Neural cell (in vitro differentiated cells): ENCODE results near the gene TRIM29. TPM values are rescaled to one million over a fixed set of nuclear protein-coding genes. Genes with fewer than 3 reads are reported as not detected.
A peak's percentile ranks its signal among the peaks of the same experiment; 100 is the strongest.

ENCODE experiments used
- H2AFZ ChIP-seq: fragments of 200-600, 300-800 bp; sonication (generic), shearing (Covaris generic); 2 replicates; pipeline ENCODE4 v1.6.0; 2014; ENCODE audit warnings: low read depth, mild to moderate bottlenecking, antibody characterized with exemption, low read length, moderate library complexity
- H3F3A ChIP-seq: fragments of 200-600 bp; shearing (Covaris generic); 2 replicates; pipeline ENCODE4 v1.6.1; 2016; ENCODE audit warnings: mild to moderate bottlenecking, moderate library complexity, mixed read lengths, antibody characterized with exemption, low read length; ENCODE audit not compliant: insufficient read depth, poor library complexity, severe bottlenecking
- H3K27ac ChIP-seq: fragments of 200-600, 300-800 bp; sonication (generic), shearing (Covaris generic); 2 replicates; pipeline ENCODE4 v1.5.1; 2014; ENCODE audit warnings: mild to moderate bottlenecking, low read length, moderate library complexity
- H3K27me3 ChIP-seq: fragments of 300-800, 200-600 bp; sonication (generic), shearing (Covaris generic); 2 replicates; pipeline ENCODE4 v1.6.0; 2014; ENCODE audit warnings: mild to moderate bottlenecking, low read depth, low read length, moderate library complexity; ENCODE audit not compliant: insufficient read depth
- H3K36me3 ChIP-seq: fragments of 300-800, 200-600 bp; sonication (generic), shearing (Covaris generic); 2 replicates; pipeline ENCODE4 v1.5.1; 2014; ENCODE audit warnings: mild to moderate bottlenecking, antibody characterized with exemption, low read length, moderate library complexity; ENCODE audit not compliant: insufficient read depth
- H3K4me2 ChIP-seq: fragments of 300-800, 200-600 bp; sonication (generic), shearing (Covaris generic); 2 replicates; pipeline ENCODE4 v1.6.0; 2014; ENCODE audit warnings: mild to moderate bottlenecking, low read length
- H3K4me3 ChIP-seq: fragments of 300-800, 200-600 bp; sonication (generic), shearing (Covaris generic); 2 replicates; pipeline ENCODE4 v1.5.1; 2014; ENCODE audit warnings: mild to moderate bottlenecking, low read length, moderate library complexity
- H3K79me2 ChIP-seq: fragments of 200-600 bp; shearing (Covaris generic); replicated peaks from 2 replicates; pipeline ENCODE4 v1.6.0; 2014; ENCODE audit warnings: mild to moderate bottlenecking, low read length, moderate library complexity; ENCODE audit not compliant: insufficient read depth
- H3K9ac ChIP-seq: fragments of 300-800, 200-600 bp; sonication (generic), shearing (Covaris generic); 2 replicates; pipeline ENCODE4 v1.6.1; 2016; ENCODE audit warnings: mild to moderate bottlenecking, low read length, mixed read lengths
- H3K9me2 ChIP-seq: fragments of 200-600 bp; shearing (Covaris generic); 2 replicates; pipeline ENCODE4 v1.6.1; 2016; ENCODE audit warnings: mild to moderate bottlenecking, low read length, mixed read lengths; ENCODE audit not compliant: insufficient read depth
- H3K9me3 ChIP-seq: fragments of 200-600, 300-800 bp; sonication (generic), shearing (Covaris generic); 2 replicates; pipeline ENCODE4 v1.6.1; 2016; ENCODE audit warnings: mild to moderate bottlenecking, mixed run types, low read length, moderate library complexity, mixed read lengths
- H4K20me1 ChIP-seq: fragments of 200-600 bp; shearing (Covaris generic); 2 replicates; pipeline ENCODE4 v1.6.1; 2016; ENCODE audit warnings: mild to moderate bottlenecking, mixed run types; ENCODE audit not compliant: insufficient read depth
- EP300 ChIP-seq: fragments of 450-650 bp; conservative IDR thresholded peaks from 2 replicates; pipeline ENCODE4 v1.6.1; 2014; ENCODE audit warnings: antibody characterized with exemption, mild to moderate bottlenecking, moderate library complexity; ENCODE audit not compliant: poor library complexity, severe bottlenecking
- EZH2 ChIP-seq: fragments of 200-600, 300-800 bp; shearing (Covaris generic), sonication (generic); IDR thresholded peaks from 2 replicates; pipeline ENCODE4 v1.6.1; 2014; ENCODE audit warnings: antibody characterized with exemption, low read length, borderline replicate concordance, mild to moderate bottlenecking; ENCODE audit not compliant: insufficient read depth, poor library complexity, severe bottlenecking
- MXI1 ChIP-seq: fragments of 450-650 bp; conservative IDR thresholded peaks from 2 replicates; pipeline ENCODE4 v1.6.1; 2014; ENCODE audit warnings: antibody characterized with exemption, mild to moderate bottlenecking; ENCODE audit not compliant: poor library complexity, severe bottlenecking
- POLR2AphosphoS5 ChIP-seq: IDR thresholded peaks from 2 replicates; pipeline ENCODE4 v1.6.1; 2012
- RAD21 ChIP-seq: fragments of 450-650 bp; conservative IDR thresholded peaks from 2 replicates; pipeline ENCODE4 v1.6.1; 2014; ENCODE audit warnings: antibody characterized with exemption, mild to moderate bottlenecking, moderate library complexity
- SMC3 ChIP-seq: fragments of 450-650 bp; conservative IDR thresholded peaks from 2 replicates; pipeline ENCODE4 v1.6.1; 2014; ENCODE audit warnings: antibody characterized with exemption, mild to moderate bottlenecking, moderate library complexity; ENCODE audit not compliant: poor library complexity
- TAF1 ChIP-seq: IDR thresholded peaks from 2 replicates; pipeline ENCODE4 v1.6.1; 2012; ENCODE audit warnings: low read depth
- polyA plus RNA-seq: library from polyadenylated mRNA; depleted of rRNA; stranded (reverse); fragments of >200 nt; gene quantifications from 2 replicates; pipeline ENCODE4 v1.2.3, GENCODE V29; 2014
- TF ChIP-seq, protein P1 (sequence below): IDR thresholded peaks from 2 replicates; pipeline ENCODE4 v1.6.1; 2012; ENCODE audit warnings: borderline replicate concordance
- TF ChIP-seq, protein P2 (sequence below): fragments of 450-650 bp; IDR thresholded peaks from 2 replicates; pipeline ENCODE4 v1.5.1; 2014; ENCODE audit warnings: antibody characterized with exemption, mild to moderate bottlenecking, moderate library complexity; ENCODE audit not compliant: poor library complexity, severe bottlenecking

The TRIM29 gene
- polyA plus RNA-seq, 1 donor from 2014 or later = 0.82 TPM

DNA sequence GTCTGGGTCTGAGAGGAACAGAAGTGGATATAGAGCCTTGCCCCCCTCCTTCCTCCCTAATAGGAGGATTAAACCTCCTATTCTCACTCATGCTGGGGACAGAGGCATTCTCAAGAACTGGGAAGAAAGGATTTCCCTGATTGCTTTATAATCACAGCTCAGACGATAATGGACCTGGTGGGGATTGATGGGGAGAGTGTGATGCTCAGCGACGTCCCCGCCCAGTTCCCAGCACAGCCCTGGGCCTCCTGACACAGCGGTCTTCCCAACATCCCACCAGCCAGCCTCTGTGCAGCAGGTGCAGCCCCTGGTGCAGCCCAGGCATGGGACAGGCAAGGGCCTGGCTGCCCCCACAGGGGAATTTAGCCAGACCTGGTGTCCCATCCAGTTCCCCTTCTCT lies 28.4 kb downstream of the TRIM29 start:
- no peaks in the 10 kb centered on the region for H3K27me3 ChIP-seq
- H3K4me3 ChIP-seq = no peak overlapping the region
- no peaks in the 10 kb centered on the region for H4K20me1 ChIP-seq
- no peaks in the 10 kb centered on the region for H3K79me2 ChIP-seq
- H3K36me3 ChIP-seq = no peaks in the 10 kb centered on the region
- H3K9me3 ChIP-seq = no peaks in the 10 kb centered on the region
- H3K9me2 ChIP-seq = no peaks in the 10 kb centered on the region
- peak overlapping the region; percentile 5 for H3K27ac ChIP-seq
- no peak overlapping the region for H3K4me2 ChIP-seq
- H2AFZ ChIP-seq = no peak overlapping the region
- H3F3A ChIP-seq = no peaks in the 10 kb centered on the region
- H3K9ac ChIP-seq = peak overlapping the region; percentile 0
- TF ChIP-seq RAD21 (no peak), SMC3 (no peak), MXI1 (no peak), EZH2 (no peak)
- TF ChIP-seq, protein P1, sequence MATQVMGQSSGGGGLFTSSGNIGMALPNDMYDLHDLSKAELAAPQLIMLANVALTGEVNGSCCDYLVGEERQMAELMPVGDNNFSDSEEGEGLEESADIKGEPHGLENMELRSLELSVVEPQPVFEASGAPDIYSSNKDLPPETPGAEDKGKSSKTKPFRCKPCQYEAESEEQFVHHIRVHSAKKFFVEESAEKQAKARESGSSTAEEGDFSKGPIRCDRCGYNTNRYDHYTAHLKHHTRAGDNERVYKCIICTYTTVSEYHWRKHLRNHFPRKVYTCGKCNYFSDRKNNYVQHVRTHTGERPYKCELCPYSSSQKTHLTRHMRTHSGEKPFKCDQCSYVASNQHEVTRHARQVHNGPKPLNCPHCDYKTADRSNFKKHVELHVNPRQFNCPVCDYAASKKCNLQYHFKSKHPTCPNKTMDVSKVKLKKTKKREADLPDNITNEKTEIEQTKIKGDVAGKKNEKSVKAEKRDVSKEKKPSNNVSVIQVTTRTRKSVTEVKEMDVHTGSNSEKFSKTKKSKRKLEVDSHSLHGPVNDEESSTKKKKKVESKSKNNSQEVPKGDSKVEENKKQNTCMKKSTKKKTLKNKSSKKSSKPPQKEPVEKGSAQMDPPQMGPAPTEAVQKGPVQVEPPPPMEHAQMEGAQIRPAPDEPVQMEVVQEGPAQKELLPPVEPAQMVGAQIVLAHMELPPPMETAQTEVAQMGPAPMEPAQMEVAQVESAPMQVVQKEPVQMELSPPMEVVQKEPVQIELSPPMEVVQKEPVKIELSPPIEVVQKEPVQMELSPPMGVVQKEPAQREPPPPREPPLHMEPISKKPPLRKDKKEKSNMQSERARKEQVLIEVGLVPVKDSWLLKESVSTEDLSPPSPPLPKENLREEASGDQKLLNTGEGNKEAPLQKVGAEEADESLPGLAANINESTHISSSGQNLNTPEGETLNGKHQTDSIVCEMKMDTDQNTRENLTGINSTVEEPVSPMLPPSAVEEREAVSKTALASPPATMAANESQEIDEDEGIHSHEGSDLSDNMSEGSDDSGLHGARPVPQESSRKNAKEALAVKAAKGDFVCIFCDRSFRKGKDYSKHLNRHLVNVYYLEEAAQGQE = no peak
- TF ChIP-seq, protein P2, sequence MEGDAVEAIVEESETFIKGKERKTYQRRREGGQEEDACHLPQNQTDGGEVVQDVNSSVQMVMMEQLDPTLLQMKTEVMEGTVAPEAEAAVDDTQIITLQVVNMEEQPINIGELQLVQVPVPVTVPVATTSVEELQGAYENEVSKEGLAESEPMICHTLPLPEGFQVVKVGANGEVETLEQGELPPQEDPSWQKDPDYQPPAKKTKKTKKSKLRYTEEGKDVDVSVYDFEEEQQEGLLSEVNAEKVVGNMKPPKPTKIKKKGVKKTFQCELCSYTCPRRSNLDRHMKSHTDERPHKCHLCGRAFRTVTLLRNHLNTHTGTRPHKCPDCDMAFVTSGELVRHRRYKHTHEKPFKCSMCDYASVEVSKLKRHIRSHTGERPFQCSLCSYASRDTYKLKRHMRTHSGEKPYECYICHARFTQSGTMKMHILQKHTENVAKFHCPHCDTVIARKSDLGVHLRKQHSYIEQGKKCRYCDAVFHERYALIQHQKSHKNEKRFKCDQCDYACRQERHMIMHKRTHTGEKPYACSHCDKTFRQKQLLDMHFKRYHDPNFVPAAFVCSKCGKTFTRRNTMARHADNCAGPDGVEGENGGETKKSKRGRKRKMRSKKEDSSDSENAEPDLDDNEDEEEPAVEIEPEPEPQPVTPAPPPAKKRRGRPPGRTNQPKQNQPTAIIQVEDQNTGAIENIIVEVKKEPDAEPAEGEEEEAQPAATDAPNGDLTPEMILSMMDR = no peak

DNA sequence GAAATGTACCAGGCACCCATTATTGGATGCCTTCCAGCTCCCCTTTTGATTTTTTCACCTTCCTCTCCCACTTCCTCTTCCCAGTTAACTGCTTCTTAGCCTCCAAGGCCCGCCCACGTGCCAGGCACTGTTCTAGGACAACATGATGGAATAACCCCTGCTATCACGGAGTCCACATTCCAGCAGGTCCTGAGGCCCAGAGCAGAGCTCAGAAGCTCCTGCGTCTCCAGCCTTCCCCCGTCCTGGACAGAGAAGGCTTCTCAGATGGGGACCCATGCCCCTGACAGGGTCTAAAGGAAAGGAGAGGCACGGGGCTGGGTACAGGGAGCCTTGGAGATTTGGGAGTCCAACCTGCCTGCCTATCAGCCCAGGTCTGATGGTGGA lies 29.1 kb downstream of the TRIM29 start:
- no peak overlapping the region for H3K4me3 ChIP-seq
- no peaks in the 10 kb centered on the region for H3K9me3 ChIP-seq
- H3K27ac ChIP-seq = no peak overlapping the region
- H3K79me2 ChIP-seq = no peaks in the 10 kb centered on the region
- no peak overlapping the region for H3K4me2 ChIP-seq
- H3K9ac ChIP-seq = peak overlapping the region; percentile 0
- no peaks in the 10 kb centered on the region for H3K27me3 ChIP-seq
- H2AFZ ChIP-seq = no peak overlapping the region
- no peak for TF ChIP-seq RAD21
- TF ChIP-seq POLR2AphosphoS5 = no peak
- no peak for TF ChIP-seq EZH2
- TF ChIP-seq TAF1 = no peak
- TF ChIP-seq, protein P2 = no peak
- no peak for TF ChIP-seq SMC3
- TF ChIP-seq MXI1 = no peak
- TF ChIP-seq EP300 = no peak
- TF ChIP-seq, protein P1 = no peak
- H3K9me2 ChIP-seq = no peaks in the 10 kb centered on the region
- no peaks in the 10 kb centered on the region for H4K20me1 ChIP-seq
- no peaks in the 10 kb centered on the region for H3K36me3 ChIP-seq
- no peaks in the 10 kb centered on the region for H3F3A ChIP-seq
